DMS53 treated with DMSO at 0.1 percent for 48 hours (cell line): ENCODE measurements around the gene ATF7IP2.
"Not testable (repeated sequence)": the region's sequence is repeated elsewhere in the genome, so short reads cannot be mapped to it uniquely, and the experiment has no call there.

Source experiments
- DNase-seq: peaks from one replicate; lab custom pipeline; 2025; ENCODE audit not compliant: unreplicated experiment; lab: John Stamatoyannopoulos, UW

ATF7IP2 gene

GRCh38 chr16:10385725-10386516 lies at the start of gene ATF7IP2:
ATF7IP2 (plus strand) TSS chr16:10386061; CDS start chr16:10430621, 44,560 bp downstream.
- no peak for DNase-seq

GRCh38 chr16:10338426-10338825 lies 47.4 kb upstream of the ATF7IP2 start:
- DNase-seq = no peak

DNA sequence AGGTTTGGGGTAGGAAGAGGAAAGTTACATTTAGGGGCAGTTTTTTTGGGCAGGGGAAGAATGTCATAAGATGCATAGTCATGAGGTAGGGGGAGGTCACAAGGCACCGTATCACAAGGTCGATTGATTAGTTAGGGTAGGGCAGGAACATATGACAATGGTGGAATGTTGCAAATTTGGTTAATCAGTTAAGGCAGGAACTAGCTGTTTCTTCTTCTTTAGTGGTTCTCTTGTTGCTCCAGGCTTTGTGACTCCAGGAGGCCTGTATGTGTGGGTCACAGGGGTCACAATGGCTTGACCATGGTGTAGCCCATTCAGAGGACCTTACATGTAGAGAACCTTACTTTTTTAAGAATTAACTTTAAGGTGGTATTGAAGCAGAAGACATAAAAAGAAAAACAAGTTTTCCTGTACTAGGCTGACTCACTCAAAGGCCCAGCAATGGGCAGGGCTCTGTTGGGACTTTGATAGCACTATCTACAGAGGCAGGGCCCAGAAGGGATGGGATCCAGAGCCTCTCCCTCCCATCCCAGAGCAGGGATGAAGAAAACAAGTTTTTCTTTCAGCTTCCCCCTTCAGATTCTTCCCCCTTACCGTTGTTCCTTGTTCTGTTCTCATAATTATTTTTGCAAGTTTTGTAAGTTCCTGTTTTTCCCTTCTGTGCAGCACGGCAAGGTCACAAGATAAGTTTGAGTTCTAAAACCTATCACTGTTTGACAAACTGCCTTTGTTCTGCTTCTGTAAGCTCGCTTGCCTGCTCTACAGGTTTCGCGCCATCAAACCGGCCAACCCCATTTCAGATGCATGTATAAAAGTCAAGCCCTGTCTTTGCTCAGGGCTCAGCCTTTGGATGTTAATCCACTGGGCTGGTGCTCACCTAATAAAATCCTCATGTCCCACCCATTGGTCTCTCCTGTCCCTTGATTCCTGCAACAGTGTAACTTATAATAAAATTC lies 45.8 kb upstream of the ATF7IP2 start:
- DNase-seq = no peak

DNA sequence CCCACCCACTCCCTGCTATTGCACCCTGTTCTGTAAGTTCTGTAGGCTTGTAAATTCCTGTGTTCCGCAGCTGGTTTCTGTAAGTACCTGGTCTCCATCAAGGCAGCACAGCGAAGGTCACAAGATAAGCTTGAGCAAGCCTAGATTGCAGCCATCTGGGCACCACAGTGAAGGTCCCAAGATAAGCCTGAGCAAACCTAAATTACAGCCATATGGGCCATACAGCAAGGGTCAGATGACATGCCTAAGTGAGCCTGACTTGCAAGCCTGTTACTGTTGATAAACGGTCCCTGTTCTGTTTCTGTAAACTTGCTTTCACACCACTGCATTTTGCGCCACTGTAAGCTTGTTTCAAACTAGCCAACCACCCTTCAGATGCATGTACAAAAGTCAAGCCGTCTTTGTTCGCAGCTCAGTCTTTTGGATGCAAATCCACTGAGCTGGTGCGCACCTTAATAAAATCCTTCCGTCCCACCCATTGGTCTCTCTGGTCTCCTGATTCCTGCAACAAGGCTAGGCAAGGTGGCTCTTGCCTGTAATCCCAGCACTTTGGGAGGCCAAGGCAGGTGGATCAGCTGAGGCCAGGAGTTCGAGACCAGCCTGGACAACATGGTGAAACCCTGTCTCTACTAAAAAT lies 42.6 kb upstream of the ATF7IP2 start:
- no peak for DNase-seq

- not testable (repeated sequence) for DNase-seq
Measured at GRCh38 chr16:10344699-10345098, 41.2 kb upstream of the ATF7IP2 start.

- no peak for DNase-seq
Measured at GRCh38 chr16:10345629-10346028, 40.2 kb upstream of the ATF7IP2 start.

DNA sequence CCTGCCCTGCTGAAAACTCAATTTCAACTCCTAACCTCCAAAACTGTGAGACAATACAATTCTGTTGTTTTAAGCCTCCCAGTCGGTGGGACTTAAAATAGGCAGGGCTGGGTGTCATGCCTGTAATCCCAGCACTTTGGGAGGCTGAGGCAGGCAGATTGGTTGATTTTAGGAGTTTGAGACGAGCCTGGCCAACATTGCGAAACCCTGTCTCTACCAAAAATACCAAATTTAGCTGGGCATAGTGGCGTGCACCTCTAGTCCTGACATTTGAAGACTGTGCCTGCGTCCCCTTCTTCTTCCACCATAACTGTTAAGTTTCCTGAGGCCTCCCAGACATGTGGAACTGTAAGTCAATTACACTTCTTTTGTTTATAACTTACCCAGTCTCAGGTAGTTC lies 36.0 kb upstream of the ATF7IP2 start:
- DNase-seq = no peak

DNA sequence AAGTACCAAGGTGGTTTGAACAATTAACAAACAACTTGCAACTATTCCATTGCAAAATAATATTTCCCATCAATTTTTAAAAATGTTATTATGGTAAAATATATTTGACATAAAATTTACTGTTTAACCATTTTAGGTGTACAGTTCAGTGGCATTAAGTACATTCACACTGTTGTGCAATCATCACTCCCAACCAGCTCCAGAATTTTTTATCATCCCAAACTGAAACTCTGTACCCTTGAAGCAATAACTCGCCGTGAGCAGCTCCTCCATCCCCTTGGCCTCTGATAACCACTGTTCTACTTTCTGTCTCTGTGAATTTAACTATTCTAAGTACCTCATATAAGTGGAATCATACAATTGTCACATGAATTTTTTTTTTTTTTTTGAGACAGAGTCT lies 33.6 kb upstream of the ATF7IP2 start:
- no peak for DNase-seq

DNA sequence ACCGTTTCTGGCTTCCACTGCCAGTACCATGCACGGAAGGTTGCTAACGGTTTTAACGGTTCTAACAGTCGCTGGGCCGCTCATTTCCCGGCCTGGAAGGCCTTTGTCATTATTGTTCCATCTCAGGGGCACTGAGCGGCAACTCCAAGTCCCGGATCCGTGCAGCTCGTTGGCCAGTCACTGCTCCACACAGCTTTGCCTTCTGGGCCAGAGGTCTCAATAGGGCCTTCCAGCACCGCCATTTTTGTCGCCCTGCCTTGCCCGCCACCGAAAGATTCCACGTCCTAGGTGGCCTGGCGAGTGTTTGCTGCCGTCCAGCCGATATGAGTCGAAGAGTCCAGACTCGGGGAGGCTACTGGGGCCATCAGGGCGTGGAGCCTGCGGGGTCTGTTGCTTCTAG lies 30.3 kb upstream of the ATF7IP2 start:
- no peak for DNase-seq

GRCh38 chr16:10356870-10357842 lies 28.7 kb upstream of the ATF7IP2 start:
- no peak for DNase-seq

DNA sequence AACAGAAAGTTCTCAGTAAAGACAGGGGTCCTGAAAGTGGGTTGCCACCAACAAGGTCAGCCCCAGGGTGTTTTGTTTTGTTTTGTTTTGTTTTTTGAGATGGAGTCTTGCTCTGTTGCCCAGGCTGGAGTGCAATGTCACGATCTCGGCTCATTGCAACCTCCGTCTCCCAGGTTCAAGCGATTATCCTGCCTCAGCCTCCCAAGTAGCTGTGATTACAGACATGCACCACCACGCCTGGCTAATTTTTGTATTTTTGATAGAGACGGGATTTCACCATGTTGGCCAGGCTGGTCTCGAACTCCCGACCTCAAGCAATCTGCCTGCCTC lies 24.1 kb upstream of the ATF7IP2 start:
- DNase-seq = not testable (repeated sequence)

DNA sequence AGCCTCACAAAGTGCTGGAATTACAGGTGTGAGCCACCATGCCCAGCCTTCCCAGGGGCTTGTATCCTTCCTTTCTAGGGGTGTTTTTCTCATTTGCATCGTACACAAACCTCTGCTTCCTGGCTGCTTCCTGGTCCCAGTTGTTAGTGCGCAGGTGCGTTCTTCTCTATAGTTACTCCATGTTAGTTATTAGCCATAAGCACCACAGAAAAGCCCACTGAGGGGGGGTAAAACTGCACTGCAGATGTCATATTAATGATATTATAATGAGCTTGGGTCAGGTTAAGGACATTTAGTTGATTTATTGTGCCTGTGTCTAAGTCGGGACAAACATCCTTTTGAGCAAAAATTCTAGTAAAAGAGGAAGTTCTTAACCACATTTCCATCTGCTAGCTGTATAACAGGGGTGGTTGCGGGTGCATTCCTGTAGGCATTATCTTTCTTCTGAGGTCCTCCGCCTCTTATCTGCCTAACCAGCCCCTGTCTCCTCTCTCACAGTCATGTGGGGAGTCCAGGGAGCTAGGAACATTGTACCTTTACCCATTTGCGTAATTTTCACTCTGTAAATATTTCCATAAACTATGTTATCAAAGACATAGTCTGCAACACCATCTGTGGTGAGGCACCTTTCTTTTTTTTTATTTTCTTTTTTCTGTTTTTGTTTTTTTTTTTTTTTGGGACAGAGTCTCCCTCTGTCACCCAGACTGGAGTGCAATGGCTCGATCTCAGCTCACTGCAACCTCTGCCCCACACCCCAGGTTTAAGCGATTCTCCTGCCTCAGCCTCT lies 23.6 kb upstream of the ATF7IP2 start:
- no peak for DNase-seq

DNA sequence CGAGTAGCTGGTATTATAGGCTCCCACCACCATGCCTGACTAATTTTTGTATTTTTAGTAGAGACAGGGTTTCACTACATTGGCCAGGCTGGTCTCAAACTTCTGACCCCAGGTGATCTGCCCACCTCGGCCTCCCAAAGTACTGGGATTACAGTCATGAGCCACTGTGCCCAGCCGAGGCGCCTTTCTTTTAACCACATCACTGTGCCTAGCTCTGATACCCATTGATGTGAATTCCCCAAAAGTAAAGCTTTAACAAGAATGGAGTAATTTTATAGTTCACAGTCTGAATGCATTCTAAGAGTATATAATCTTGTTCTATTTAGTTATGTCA lies 23.0 kb upstream of the ATF7IP2 start:
- not testable (repeated sequence) for DNase-seq

GRCh38 chr16:10366619-10367018 lies 19.2 kb upstream of the ATF7IP2 start:
- not testable (repeated sequence) for DNase-seq

GRCh38 chr16:10367616-10368188 lies 18.2 kb upstream of the ATF7IP2 start:
- no peak for DNase-seq

GRCh38 chr16:10368969-10369551 lies 16.8 kb upstream of the ATF7IP2 start:
- no peak for DNase-seq

DNA sequence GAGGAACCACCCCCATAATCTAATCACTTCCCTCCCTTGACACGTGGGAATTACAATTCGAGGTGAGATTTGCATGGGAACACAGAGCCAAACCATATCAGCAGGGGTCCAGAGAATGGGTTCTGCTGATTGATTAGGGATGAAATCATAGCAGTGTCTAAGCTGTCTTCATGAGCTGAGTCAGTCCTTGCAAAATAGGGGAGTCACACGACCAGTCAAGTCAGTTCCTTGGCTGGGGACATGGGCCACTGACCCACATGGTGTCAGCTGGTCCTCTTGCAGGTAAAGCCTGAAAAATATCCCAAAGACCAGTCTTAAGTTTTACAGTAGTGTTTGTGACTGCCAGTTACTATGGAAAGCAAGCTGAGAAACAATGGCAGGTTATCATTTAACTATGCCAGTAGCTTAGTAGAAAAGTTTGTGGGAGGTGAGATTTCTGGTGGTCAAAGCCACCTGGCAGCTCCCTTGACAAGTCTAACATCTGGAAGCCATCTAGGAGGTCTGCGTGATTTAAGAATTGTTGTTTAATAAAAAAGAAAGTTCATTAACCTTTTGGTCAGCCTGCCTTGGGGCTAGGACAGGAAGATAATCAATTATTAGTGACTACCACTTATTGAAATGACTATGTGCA lies 15.7 kb upstream of the ATF7IP2 start:
- no peak for DNase-seq

DNA sequence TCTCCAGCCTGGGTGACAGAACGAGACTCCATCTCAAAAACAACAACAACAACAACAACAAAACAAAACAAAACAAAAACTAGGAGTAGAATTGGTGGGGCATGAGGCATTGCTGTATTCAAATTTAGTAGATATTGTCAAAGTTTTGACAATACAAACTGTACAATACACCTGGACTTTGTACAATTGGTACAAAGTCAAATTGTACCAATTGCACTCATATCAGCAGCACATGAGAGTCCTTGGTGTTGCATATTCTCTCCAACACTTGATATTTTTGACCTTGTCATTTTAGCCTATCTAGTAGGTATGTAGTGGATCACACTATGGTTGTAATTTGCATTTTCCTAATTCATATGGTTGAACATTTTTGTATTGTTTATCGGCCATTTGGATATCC lies 14.3 kb upstream of the ATF7IP2 start:
- DNase-seq = no peak

DNA sequence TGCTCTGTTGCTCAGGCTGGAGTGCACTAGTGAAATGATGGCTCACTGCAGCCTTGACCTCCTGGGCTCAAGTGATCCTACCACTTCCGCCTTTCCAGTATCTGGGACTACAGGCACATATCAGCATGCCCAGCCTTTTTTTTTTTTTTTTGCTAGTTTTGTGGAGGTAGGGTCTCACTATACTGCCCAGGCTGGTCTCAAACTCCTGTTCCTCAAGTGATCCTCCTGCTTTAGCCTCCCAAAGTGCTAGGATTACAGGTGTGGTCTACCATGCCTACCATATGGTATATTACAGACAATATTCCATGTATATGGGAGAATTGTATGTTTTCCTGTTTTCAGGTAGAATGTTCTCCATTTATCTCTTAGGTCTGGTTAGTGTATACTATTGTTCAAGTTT lies 12.3 kb upstream of the ATF7IP2 start:
- DNase-seq = no peak
